Right lobe of liver (tissue), 6 donors: ENCODE data around the gene KRT83. TPM values are rescaled to one million over a fixed set of nuclear protein-coding genes. Genes with fewer than 3 reads are reported as not detected.
"Not testable (repeated sequence)": the region's sequence is repeated elsewhere in the genome, so short reads cannot be mapped to it uniquely, and the experiment has no call there.

Experiments
- ATAC-seq, 4 donors: fragments of 200-7000 bp; cut with Tn5 transposase; one replicate each; pipeline ENCODE4 v1.9.1; 2020; ENCODE audit warnings: mild to moderate bottlenecking in 4 of 4, moderate library complexity in 4 of 4
- DNase-seq, 3 donors: peaks; one replicate each; pipeline ENCODE4 v3.0.0-alpha.2; 2020
- H3K27ac ChIP-seq, 3 donors: fragments of 200-600 bp; one replicate each; pipeline ENCODE4 v1.8.0; 2022
- H3K27me3 ChIP-seq, 2 donors: fragments of 200-600 bp; one replicate each; pipeline ENCODE4 v1.8.0; 2022
- H3K36me3 ChIP-seq, 4 donors: fragments of 200-600 bp; sonication (generic) in 1 of 4; one replicate each; pipeline versions ENCODE4 v1.5.1 to v1.8.0; 2017 to 2022; ENCODE audit warnings: control low read depth in 1 of 4
- H3K4me1 ChIP-seq, 4 donors: fragments of 200-600 bp; sonication (generic) in 1 of 4; one replicate each; pipeline versions ENCODE4 v1.5.1 to v1.8.0; 2017 to 2022; ENCODE audit warnings: control low read depth in 1 of 4
- H3K4me3 ChIP-seq, 3 donors: fragments of 200-600 bp; one replicate each; pipeline ENCODE4 v1.8.0; 2022
- H3K9me3 ChIP-seq, 4 donors: fragments of 200-600 bp; sonication (generic) in 1 of 4; one replicate each; pipeline versions ENCODE4 v1.5.1 to v1.8.0; 2017 to 2022; ENCODE audit warnings: control low read depth in 1 of 4
- POLR2A ChIP-seq: fragments of 450-650 bp; IDR thresholded peaks from one replicate; pipeline ENCODE4 v1.6.1; 2017; ENCODE audit warnings: antibody characterized with exemption, mild to moderate bottlenecking
- WGBS: methylation state at CpG from one replicate; pipeline ENCODE4 v1.1.6; 2018; ENCODE audit warnings: low coverage, low lambda C conversion rate; ENCODE audit not compliant: insufficient coverage; ENCODE audit errors: missing lambda C conversion rate; 5-methylcytosine and 5-hydroxymethylcytosine counted together
- intact Hi-C, 2 donors: fragments of 100-400 bp; cut with DNase I; formaldehyde crosslinking; loops; one replicate each; pipeline versions ENCODE4 v1.11.2 to v1.14.1; 2022
- total RNA-seq, 6 experiments: library from RNA; depleted of rRNA in 2 of 6; stranded (reverse); fragments of >200 nt in 2 of 6; fragmentation: NEBNext Ultra II Directional in 3 of 6; extraction: Animal tissue kit (Norgen Biotek cat#: 25700) in 3 of 6; gene quantifications; one replicate each; pipeline versions ENCODE4 v1.1.0 to v1.2.4, GENCODE V29; 2016 to 2023
- TF ChIP-seq, protein P1 (sequence below), 4 donors: fragments of 200-600 bp in 3 of 4; fragments of 450-650 bp in 1 of 4; IDR thresholded peaks; one replicate each; pipeline versions ENCODE4 v1.5.1 to v1.8.0; 2016 to 2022; ENCODE audit warnings: antibody characterized with exemption in 4 of 4, mild to moderate bottlenecking in 2 of 4
- donor health status: DM: no; HTN: yes; CAD: no.
- donor health status: DM: no; HTN: no; CAD: no.
- donor health status: DM: no; HTN: no; CAD: no.
- donor health status: DM: no; HTN: yes; CAD: no.
- donor health status: DM: no; HTN: yes; CAD: no.

Gene KRT83
- total RNA-seq, 6 experiments from 2014 or later = not detected

DNA sequence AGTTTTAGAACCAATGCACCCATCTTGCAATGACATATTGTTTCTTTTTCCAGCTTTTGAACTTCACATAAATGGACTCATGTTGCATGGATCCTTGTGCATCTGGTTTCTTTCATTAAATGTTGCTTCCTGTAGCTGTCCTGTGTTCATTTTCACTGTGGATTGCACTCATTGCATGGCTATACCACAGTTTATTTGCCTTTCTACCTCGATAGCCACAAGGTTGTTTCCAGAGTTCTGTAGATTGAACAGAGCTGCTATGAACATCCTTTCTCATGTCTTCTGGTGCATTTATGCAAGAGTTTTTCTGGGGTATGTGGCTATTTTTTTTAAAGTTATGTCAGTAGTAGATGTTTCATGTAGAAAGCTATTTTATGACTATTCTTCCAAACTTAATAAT lies 26.4 kb downstream of the KRT83 start:
- 39% methylated on average over 1 of the region's 1 CpG for WGBS
- Histone ChIP-seq H3K4me1 (peaks cover 0 to 3% (median 0%) of the 10 kb centered on the region in 4 donors), H3K4me3 (no peak overlapping the region), H3K27me3 (no peaks in the 10 kb centered on the region), H3K36me3 (no peaks in the 10 kb centered on the region), H3K27ac (no peak overlapping the region), H3K9me3 (no peaks in the 10 kb centered on the region)
- DNase-seq (no peak), ATAC-seq (no peak)
- intact Hi-C loops = no loop called here
- TF ChIP-seq POLR2A = no peak
- TF ChIP-seq, protein P1, sequence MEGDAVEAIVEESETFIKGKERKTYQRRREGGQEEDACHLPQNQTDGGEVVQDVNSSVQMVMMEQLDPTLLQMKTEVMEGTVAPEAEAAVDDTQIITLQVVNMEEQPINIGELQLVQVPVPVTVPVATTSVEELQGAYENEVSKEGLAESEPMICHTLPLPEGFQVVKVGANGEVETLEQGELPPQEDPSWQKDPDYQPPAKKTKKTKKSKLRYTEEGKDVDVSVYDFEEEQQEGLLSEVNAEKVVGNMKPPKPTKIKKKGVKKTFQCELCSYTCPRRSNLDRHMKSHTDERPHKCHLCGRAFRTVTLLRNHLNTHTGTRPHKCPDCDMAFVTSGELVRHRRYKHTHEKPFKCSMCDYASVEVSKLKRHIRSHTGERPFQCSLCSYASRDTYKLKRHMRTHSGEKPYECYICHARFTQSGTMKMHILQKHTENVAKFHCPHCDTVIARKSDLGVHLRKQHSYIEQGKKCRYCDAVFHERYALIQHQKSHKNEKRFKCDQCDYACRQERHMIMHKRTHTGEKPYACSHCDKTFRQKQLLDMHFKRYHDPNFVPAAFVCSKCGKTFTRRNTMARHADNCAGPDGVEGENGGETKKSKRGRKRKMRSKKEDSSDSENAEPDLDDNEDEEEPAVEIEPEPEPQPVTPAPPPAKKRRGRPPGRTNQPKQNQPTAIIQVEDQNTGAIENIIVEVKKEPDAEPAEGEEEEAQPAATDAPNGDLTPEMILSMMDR (IDR thresholded peaks at IDR 0.05) = no peak

- H3K9me3 ChIP-seq = no peaks in the 10 kb centered on the region
- no peak overlapping the region for H3K27ac ChIP-seq
- peaks cover 0 to 3% (median 0%) of the 10 kb centered on the region in 4 donors for H3K4me1 ChIP-seq
- no peaks in the 10 kb centered on the region for H3K36me3 ChIP-seq
- WGBS = no CpG with 5 or more reads among the region's 1 CpG
- TF ChIP-seq POLR2A = no peak
- TF ChIP-seq, protein P1 (IDR thresholded peaks at IDR 0.05) = no peak
- DNase-seq (peak in 1 of 3 donors; percentile 5), ATAC-seq (no peak)
- no peak overlapping the region for H3K4me3 ChIP-seq
- no peaks in the 10 kb centered on the region for H3K27me3 ChIP-seq
- intact Hi-C loops = no loop called here
These were observed 27.3 kb downstream of the KRT83 start for GRCh38 chr12:52293926-52294325.

GRCh38 chr12:52291267-52291935 lies 29.8 kb downstream of the KRT83 start, which contains the start of gene KRT81:
Gene KRT81, minus strand, starts transcription at chr12:52291534. Its CDS starts 69 bp downstream, at chr12:52291465.
- DNase-seq (peak in 2 of 3 donors; percentile 10 to 18), ATAC-seq (no peak)
- TF ChIP-seq, protein P1 (IDR thresholded peaks at IDR 0.05) = no peak
- TF ChIP-seq POLR2A = no peak
- Histone ChIP-seq H3K4me1 (no peaks in the 10 kb centered on the region), H3K36me3 (no peaks in the 10 kb centered on the region), H3K4me3 (no peak within 1 kb of the TSS), H3K27ac (no peak within 1 kb of the TSS), H3K27me3 (no peaks in the 10 kb centered on the region), H3K9me3 (no peaks in the 10 kb centered on the region)
- intact Hi-C loops = no loop called here
- 42% methylated on average over 7 of the region's 32 CpGs for WGBS

- no CpG with 5 or more reads among the region's 5 CpGs for WGBS
- H3K9me3 ChIP-seq, H3K27ac ChIP-seq, H3K27me3 ChIP-seq, H3K4me1 ChIP-seq, intact Hi-C loops, H3K36me3 ChIP-seq, DNase-seq, H3K4me3 ChIP-seq: not testable (repeated sequence)
- ATAC-seq = peak in 1 of 4 donors; percentile 32
These were observed 30.6 kb downstream of the KRT83 start for GRCh38 chr12:52290483-52291134.

- H3K4me1 ChIP-seq, H3K9me3 ChIP-seq, H3K27me3 ChIP-seq, H3K36me3 ChIP-seq, H3K27ac ChIP-seq, H3K4me3 ChIP-seq, intact Hi-C loops: not testable (repeated sequence)
- 91% methylated on average over 5 of the region's 17 CpGs for WGBS
- DNase-seq = peak in 1 of 3 donors; percentile 23
- peak; percentile 7 to 49 (median 18) for ATAC-seq
These were observed 33.1 kb downstream of the KRT83 start for GRCh38 chr12:52287816-52288805.

DNA sequence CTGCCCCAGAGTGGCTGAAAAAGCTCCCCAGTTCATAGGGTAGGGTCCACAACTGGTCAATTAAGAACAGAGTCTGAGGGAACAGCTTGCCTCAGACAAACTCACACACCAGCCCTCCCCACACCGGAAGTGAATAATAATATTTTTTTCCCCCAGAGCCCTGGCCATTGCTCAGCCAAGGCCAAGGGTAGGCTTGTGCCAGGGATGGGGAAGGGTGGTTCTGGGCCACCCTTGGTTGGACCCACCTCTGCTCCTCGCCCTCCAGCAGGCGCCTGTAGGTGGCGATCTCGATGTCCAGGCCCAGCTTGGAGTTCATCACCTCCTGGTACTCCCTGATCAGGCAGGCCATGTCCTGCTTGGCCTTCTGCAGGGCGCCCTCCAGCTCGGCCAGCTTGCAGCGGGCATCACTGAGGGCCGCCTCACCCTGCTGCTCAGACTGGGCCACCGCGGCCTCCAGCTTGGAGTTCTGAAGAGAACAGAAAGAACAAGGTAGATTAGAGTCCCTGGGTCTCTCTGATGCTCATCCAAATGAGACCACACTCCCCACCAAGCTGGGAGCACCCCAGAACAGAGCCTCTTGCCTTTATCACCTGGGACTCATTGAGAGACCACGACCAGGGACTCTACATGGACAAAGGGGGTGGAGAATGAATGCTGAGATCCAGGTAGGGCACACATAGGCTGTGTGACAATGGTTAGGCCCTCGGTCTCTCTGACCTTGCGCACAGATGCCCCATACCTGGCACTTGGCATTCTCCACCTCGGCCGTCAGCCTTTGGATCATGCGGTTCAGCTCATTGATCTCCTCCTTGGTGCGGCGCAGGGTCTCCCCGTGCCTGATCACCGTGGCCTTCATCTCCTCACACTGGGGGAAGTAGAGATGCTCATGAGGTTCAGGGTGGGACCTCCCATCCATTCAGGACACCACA lies 34.1 kb downstream of the KRT83 start:
- H3K27me3 ChIP-seq, intact Hi-C loops, H3K36me3 ChIP-seq, H3K27ac ChIP-seq, H3K4me1 ChIP-seq, H3K9me3 ChIP-seq, H3K4me3 ChIP-seq, DNase-seq: not testable (repeated sequence)
- 80% methylated on average over 1 of the region's 21 CpGs for WGBS
- peak in 1 of 4 donors; percentile 25 for ATAC-seq
